HepG2 (cell line): ENCODE measurements around the gene SOWAHA. TPM values are rescaled to one million over a fixed set of nuclear protein-coding genes. Genes with fewer than 3 reads are reported as not detected.

Source experiments
- ATAC-seq: fragments of 200-7000 bp; cut with Tn5 transposase; 3 replicates; pipeline ENCODE4 v1.9.1; 2020; ENCODE audit warnings: mild to moderate bottlenecking, moderate library complexity
- BruUV-seq: library from RNA; stranded (reverse); fragments of 400-500 nt; replicated peaks from 2 replicates; lab custom pipeline; 2021; lab: Mats Ljungman, UMichigan
- CTCF ChIA-PET: fragments of 300-600 bp; formaldehyde crosslinking; extraction: SDS; loops from one replicate; lab custom pipeline; 2021; ENCODE audit warnings: low total read pairs, inconsistent platforms, low intra/inter-chr PET ratio; lab: Yijun Ruan, JAX
- POLR2A ChIA-PET: fragments of 350-600 bp; sonication (Branson Sonifier 250); formaldehyde crosslinking; loops from one replicate; lab custom pipeline; 2020; ENCODE audit warnings: antibody characterized with exemption, inconsistent platforms; lab: Yijun Ruan, JAX
- DNase-seq: peaks from one replicate; pipeline ENCODE4 v3.0.0-alpha.2; 2015; ENCODE audit warnings: low spot score
- FAIRE-seq: peaks from 3 replicates; lab custom pipeline; 2011; peaks lifted over from hg19 to GRCh38; lab: Jason Lieb, UNC
- H2AFZ ChIP-seq: one replicate; pipeline ENCODE4 v1.6.1; 2011; ENCODE audit warnings: low read length, inconsistent platforms
- H3K27ac ChIP-seq: fragments of 300-600 bp; 3 replicates; pipeline ENCODE4 v1.8.0; 2011; ENCODE audit warnings: mixed run types, mild to moderate bottlenecking, mixed read lengths, low read length, inconsistent platforms; ENCODE audit not compliant: insufficient read depth; ENCODE audit errors: extremely low read length
- H3K27me3 ChIP-seq, 2 experiments: fragments of 200-600 bp in 1 of 2; 2 replicates in 1 of 2; 3 replicates in 1 of 2; pipeline versions ENCODE4 v1.6.0 to v1.8.0; 2011; ENCODE audit warnings: low read length in 2 of 2, mild to moderate bottlenecking in 2 of 2, moderate library complexity in 2 of 2, inconsistent platforms in 1 of 2; ENCODE audit not compliant: insufficient read depth in 2 of 2, control insufficient read depth in 1 of 2
- H3K36me3 ChIP-seq, 2 experiments: fragments of 200-600 bp in 1 of 2; replicated peaks in 1 of 2; 2 replicates in 1 of 2; 3 replicates in 1 of 2; pipeline versions ENCODE4 v1.5.1 to v1.8.0; 2011; ENCODE audit warnings: low read length in 2 of 2, inconsistent platforms in 1 of 2; ENCODE audit not compliant: insufficient read depth in 2 of 2, control insufficient read depth in 1 of 2
- H3K4me1 ChIP-seq: 2 replicates; pipeline ENCODE4 v1.5.1; 2012; ENCODE audit warnings: low read length, inconsistent platforms; ENCODE audit not compliant: insufficient read depth
- H3K4me2 ChIP-seq: 2 replicates; pipeline ENCODE4 v1.6.0; 2011; ENCODE audit warnings: low read depth, low read length, inconsistent platforms
- H3K4me3 ChIP-seq, 3 experiments: fragments of 200-600 bp in 1 of 3; sonication (generic), shearing (Covaris generic) in 1 of 3; replicated peaks in 1 of 3; 2 replicates each; pipeline ENCODE4 v1.5.1; 2011 to 2016; ENCODE audit warnings: low read length in 3 of 3, inconsistent platforms in 2 of 3, low read depth in 2 of 3, mild to moderate bottlenecking in 2 of 3, control low read depth in 1 of 3, mixed read lengths in 1 of 3; ENCODE audit not compliant: insufficient read depth in 1 of 3
- H3K79me2 ChIP-seq: one replicate; pipeline ENCODE4 v1.6.1; 2011; ENCODE audit warnings: low read length, inconsistent platforms; ENCODE audit not compliant: insufficient read depth
- H3K9ac ChIP-seq: 2 replicates; pipeline ENCODE4 v1.6.0; 2011; ENCODE audit warnings: mild to moderate bottlenecking, low read depth, low read length, inconsistent platforms; ENCODE audit not compliant: insufficient read depth
- H3K9me3 ChIP-seq: 2 replicates; pipeline ENCODE4 v1.5.1; 2012; ENCODE audit warnings: mild to moderate bottlenecking, low read length
- H4K20me1 ChIP-seq: 2 replicates; pipeline ENCODE4 v1.6.0; 2011; ENCODE audit warnings: inconsistent platforms, mild to moderate bottlenecking, low read length, moderate library complexity; ENCODE audit not compliant: insufficient read depth
- AGO2 ChIP-seq: fragments of 200-400 bp; formaldehyde crosslinking; optimal IDR thresholded peaks from 2 replicates; pipeline ENCODE3; 2017; ENCODE audit warnings: mild to moderate bottlenecking, low read depth, low read length, moderate library complexity
- ATF7-NPFF ChIP-seq: sonication (generic); formaldehyde crosslinking; IDR thresholded peaks from 2 replicates; pipeline ENCODE4 v1.8.1; 2023; ENCODE audit warnings: mild to moderate bottlenecking, low read depth, missing genetic modification reagents, moderate library complexity
- HMGA1 ChIP-seq: sonication (generic); formaldehyde crosslinking; conservative IDR thresholded peaks from 2 replicates; pipeline ENCODE4 v1.4.0; 2020; ENCODE audit warnings: missing genetic modification reagents
- IKZF1 ChIP-seq: fragments of 450-650 bp; IDR thresholded peaks from 2 replicates; pipeline ENCODE4 v1.7.1; 2016
- POLR2G ChIP-seq: fragments of 200-400 bp; formaldehyde crosslinking; IDR thresholded peaks from 2 replicates; pipeline ENCODE4 v1.6.1; 2018; ENCODE audit warnings: mild to moderate bottlenecking, low read depth, low read length, moderate library complexity
- ZNF563 ChIP-seq: sonication (generic); formaldehyde crosslinking; IDR thresholded peaks from 2 replicates; pipeline ENCODE4 v1.8.0; 2022; ENCODE audit warnings: mild to moderate bottlenecking, moderate library complexity, missing genetic modification reagents
- ZSCAN31 ChIP-seq: sonication (generic); formaldehyde crosslinking; IDR thresholded peaks from 2 replicates; pipeline ENCODE4 v1.5.0; 2020; ENCODE audit warnings: low read depth, mild to moderate bottlenecking, missing genetic modification reagents
- WGBS: methylation state at CpG from one replicate; pipeline ENCODE4 v1.1.6; 2017; ENCODE audit warnings: low lambda C conversion rate; 5-methylcytosine and 5-hydroxymethylcytosine counted together
- in situ Hi-C: cut with HindIII; loops from 2 replicates; pipeline ENCODE4 v1.10.0; 2017; ENCODE audit warnings: low pct_unique_long_range_greater_than_20kb; ENCODE audit not compliant: extremely low pct_ligation_motif_present
- intact Hi-C: fragments of 100-400 bp; cut with micrococcal nuclease; formaldehyde crosslinking; loops from one replicate; pipeline ENCODE4 v1.10.0; 2022; ENCODE audit not compliant: unreplicated experiment
- polyA plus RNA-seq, 8 experiments: library from polyadenylated mRNA; depleted of rRNA in 3 of 8; stranded (reverse) in 7 of 8; unstranded in 1 of 8; fragments of >200 nt; fragmentation: Illumina TruSeq in 4 of 8; extraction: Trizol in 4 of 8; gene quantifications; 2 replicates each; pipeline versions ENCODE4 v1.2.1 to v1.2.3, GENCODE V29; 2011 to 2016; ENCODE audit warnings: low read depth in 4 of 8, missing spikeins in 1 of 8, mixed read lengths in 1 of 8; ENCODE audit not compliant: insufficient read depth in 1 of 8
- total RNA-seq, 5 experiments: library from RNA; depleted of rRNA; stranded (reverse); fragments of >200 nt; fragmentation: Illumina TruSeq; extraction: Trizol; gene quantifications; 2 replicates each; pipeline ENCODE4 v1.2.3, GENCODE V29; 2016; ENCODE audit warnings: low read depth in 1 of 5
- TF ChIP-seq, protein P1 (sequence below): sonication (generic); formaldehyde crosslinking; IDR thresholded peaks from 2 replicates; pipeline ENCODE4 v1.8.0; 2022; ENCODE audit warnings: mild to moderate bottlenecking, missing genetic modification reagents, borderline replicate concordance

SOWAHA gene
- total and polyA plus RNA-seq, 2 of the 13 experiments (the other 11 are each of a cell fraction or from before 2014, with no cell fraction given) = 0.95 to 1.9 TPM

DNA sequence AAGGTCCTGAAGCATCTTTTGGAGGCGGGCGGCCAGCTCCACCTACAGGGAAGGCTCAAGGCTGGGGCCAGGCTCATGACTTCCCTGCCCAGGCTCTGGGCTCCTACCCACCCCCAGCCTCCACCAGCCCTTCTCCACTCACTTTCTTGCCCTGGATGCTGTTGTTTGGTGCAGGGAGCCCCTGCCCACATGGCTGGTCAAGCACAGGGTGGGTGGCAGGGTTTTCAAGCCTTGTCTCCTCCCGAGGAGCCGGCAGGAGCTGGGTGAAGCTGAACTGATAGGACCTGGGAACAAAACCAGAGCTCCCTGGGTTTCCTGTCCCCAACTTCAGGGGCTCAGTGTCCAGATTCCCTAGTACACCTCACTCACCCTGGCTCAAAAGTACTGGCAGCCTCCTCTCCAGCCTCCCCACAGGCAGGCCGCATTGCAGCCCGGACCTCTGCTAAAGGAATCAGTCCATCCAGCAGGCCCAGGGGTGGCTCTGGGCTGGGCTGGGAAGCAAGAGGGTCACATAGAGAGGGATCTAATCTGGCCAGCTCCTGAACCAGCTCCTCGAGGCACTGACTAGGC is 10.5 kb downstream of the SOWAHA start:
- no peak overlapping the region for H3K27ac ChIP-seq
- DNase-seq = no peak
- no peak overlapping the region for H3K4me2 ChIP-seq
- CTCF ChIA-PET = no interaction called here
- in situ Hi-C loops = no loop called here
- no peak overlapping the region for H2AFZ ChIP-seq
- TF ChIP-seq AGO2 (peak; percentile 23), IKZF1 (no peak), POLR2G (peak; percentile 15; the same call in 1 of the 2 replicates)
- peaks cover 7 to 30% of the 10 kb centered on the region in 2 experiments; a peak in 4 of 5 replicates for H3K36me3 ChIP-seq
- no peaks in the 10 kb centered on the region for H3K9me3 ChIP-seq
- H3K4me1 ChIP-seq = peaks cover 55% of the 10 kb centered on the region
- BruUV-seq = no TSS peak
- H4K20me1 ChIP-seq = no peaks in the 10 kb centered on the region
- no peak for FAIRE-seq
- H3K79me2 ChIP-seq = peaks cover 20% of the 10 kb centered on the region
- POLR2A ChIA-PET = interaction anchor here (0.6 to 1.1 kb wide), 3 partner anchors 14 to 265 kb away, joined by 3 read pairs; partner anchors contain the start of gene GDF9
- no peak overlapping the region for H3K4me3 ChIP-seq
- H3K27me3 ChIP-seq = no peaks in the 10 kb centered on the region
- no peak overlapping the region for H3K9ac ChIP-seq
- 97% methylated on average over 3 of the region's 7 CpGs for WGBS
- intact Hi-C loops = loop anchor here (5.0 kb wide), 1 partner anchor 296 kb away; no protein-coding TSS in a partner anchor
- no peak for ATAC-seq

- Histone ChIP-seq H2AFZ (no peak overlapping the region), H3K9me3 (no peaks in the 10 kb centered on the region), H3K36me3 (peaks cover 7 to 30% of the 10 kb centered on the region in 2 experiments; a peak in 4 of 5 replicates), H3K27me3 (no peaks in the 10 kb centered on the region), H3K4me1 (peaks cover 60% of the 10 kb centered on the region), H3K9ac (no peak overlapping the region), H3K79me2 (peaks cover 28% of the 10 kb centered on the region), H3K4me2 (no peak overlapping the region), H3K27ac (no peak overlapping the region), H4K20me1 (no peaks in the 10 kb centered on the region), H3K4me3 (no peak overlapping the region)
- WGBS = 95% methylated on average over 3 of the region's 3 CpGs
- intact Hi-C loops = loop anchor here (5.0 kb wide), 1 partner anchor 297 kb away; no protein-coding TSS in a partner anchor
- ChIA-PET POLR2A (interaction anchor here (1.1 kb wide), 1 partner anchor 42 kb away, joined by 3 read pairs; the partner anchor contains the start of gene GDF9), CTCF (no interaction called here)
- no TSS peak for BruUV-seq
- TF ChIP-seq ATF7-NPFF (CRISPR knock-in tag) (no peak), HMGA1 (CRISPR knock-in tag) (no peak), ZNF563 (CRISPR knock-in tag) (no peak), ZSCAN31 (CRISPR knock-in tag) (no peak)
- TF ChIP-seq, protein P1, sequence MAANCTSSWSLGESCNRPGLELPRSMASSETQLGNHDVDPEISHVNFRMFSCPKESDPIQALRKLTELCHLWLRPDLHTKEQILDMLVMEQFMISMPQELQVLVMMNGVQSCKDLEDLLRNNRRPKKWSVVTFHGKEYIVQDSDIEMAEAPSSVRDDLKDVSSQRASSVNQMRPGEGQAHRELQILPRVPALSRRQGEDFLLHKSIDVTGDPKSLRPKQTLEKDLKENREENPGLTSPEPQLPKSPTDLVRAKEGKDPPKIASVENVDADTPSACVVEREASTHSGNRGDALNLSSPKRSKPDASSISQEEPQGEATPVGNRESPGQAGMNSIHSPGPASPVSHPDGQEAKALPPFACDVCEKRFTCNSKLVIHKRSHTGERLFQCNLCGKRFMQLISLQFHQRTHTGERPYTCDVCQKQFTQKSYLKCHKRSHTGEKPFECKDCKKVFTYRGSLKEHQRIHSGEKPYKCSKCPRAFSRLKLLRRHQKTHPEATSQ (CRISPR knock-in tag) = no peak
- DNase-seq (no peak), ATAC-seq (no peak), FAIRE-seq (no peak)
- in situ Hi-C loops = no loop called here
Measured at GRCh38 chr5:132824426-132824825, 11.3 kb downstream of the SOWAHA start.
